MV-4-11 (cell line): Measurements from ENCODE around the gene TNFAIP2.

Source experiments
- DNase-seq: peaks from one replicate; lab custom pipeline; 2025; lab: John Stamatoyannopoulos, UW

TNFAIP2 gene

DNA sequence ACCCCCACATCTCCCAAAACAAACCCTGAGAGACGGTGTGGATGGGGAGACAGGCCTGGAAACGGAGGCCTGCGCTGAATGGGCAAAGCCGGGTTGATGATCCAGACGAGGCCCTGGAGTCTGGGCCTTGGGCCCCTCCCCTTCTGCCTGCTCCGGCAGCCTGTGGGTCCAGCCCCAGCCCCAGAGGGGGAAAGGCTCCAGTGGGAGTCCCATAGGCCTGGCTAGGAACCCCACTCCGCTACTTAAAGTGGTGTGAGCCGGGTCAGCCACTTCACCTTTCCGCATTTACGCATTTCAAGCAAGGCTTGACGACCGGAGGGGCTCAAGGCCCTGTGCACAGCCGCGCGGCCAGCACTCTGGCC lies 695 bp upstream of the TNFAIP2 start:
- no peak for DNase-seq

- DNase-seq = peak; percentile 26
These were observed 606 bp downstream of the TNFAIP2 start for GRCh38 chr14:103123634-103124500.

DNA sequence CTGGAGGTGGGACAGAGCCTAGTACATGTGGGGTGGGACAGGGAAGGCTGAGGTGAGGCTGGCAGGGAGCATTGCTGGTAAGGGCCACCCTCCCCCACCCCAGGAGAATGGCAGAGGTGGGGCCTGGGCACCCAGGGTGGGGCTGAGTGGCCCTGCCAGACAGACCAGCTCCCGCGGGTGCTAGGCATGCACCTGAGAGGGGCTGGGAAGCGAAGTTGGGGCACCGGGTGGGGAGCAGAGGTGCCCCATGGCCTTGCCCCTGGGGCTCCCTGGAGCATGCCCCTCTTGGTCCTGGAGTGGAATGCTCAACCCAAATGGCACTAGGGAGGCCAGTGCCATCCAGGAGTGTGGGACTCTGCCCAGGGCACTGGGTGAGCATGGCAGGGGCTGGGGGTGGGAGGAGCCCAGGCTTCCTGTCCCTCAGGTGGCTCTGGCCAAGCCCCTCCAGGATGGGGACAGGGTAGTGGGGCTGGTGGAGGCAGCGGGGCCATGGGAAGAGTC lies 1.3 kb downstream of the TNFAIP2 start:
- DNase-seq = no peak

DNA sequence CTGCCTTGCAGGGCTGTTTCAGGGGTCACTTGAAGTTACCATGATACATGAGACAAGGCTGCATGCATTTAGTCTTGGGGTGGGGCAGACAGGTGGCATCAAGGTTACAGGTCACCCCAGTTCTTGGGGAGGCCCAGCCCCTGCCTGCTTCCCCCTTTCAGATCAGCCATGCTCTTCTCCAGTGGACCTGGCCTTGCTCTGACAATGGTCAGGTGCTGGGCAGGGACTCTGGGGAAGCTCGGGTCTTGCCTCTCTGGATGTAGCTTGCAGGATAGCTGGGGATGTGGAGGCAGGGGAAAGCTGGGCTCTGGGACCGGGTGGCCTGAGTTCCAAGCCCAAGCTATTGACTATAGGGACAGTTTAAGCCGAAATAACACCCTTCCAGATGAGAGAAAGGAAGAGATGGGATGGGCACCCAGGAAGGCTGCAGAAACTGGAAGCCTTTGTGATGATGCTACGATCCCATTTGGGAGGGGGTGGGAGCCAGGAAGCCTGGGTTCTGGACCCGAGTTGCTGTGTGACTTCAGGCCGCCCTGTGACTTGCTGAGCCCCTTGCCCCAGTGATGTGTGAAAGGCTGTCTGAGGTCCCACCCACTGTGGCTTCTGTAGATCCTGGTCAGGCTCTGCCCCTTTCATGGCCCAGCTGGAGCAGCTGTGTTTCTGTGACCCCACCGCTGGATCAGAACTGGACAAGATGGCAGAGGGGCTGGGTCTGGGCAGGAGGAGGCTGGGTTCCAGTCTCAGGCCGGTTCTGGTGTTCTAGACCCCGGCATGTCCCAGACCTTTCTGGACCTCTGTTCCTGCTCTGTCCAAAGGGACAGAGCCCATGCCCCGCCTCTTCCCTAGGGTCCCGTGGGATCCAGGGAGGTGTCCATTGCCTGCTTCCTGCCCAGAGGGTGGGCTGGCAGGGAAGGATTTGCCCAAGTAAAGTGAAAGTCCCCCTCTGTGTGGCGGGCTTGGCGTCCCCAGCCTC lies 2.1 kb downstream of the TNFAIP2 start:
- no peak for DNase-seq

DNA sequence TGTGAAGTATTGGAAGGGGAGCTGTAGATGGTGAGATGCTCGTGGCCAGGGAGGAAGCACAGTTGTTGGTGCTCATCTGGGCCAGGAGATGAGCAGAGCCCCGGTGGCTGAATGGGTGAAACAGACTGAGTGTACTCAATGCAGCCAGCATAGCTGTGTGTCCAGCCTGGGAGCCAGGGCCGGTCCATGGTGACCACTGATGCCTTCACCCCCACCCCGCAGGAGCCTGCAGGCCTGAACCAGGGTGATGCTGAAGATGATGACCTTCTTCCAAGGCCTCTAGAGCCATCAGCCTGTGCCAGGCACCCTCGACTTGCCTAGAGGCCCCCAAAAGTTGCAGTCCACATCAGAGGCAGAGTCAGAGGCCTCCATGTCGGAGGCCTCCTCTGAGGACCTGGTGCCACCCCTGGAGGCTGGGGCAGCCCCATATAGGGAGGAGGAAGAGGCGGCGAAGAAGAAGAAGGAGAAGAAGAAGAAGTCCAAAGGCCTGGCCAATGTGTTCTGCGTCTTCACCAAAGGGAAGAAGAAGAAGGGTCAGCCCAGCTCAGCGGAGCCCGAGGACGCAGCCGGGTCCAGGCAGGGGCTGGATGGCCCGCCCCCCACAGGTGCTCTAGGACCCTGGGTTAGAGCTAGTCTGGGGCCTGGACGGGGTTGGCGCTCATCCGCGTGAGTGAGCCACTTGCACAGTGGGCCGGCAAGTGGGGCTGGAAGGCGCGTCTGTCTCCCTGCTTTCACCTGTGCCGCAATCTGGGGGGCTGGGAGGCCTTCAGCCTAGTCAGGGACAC lies 3.0 kb downstream of the TNFAIP2 start:
- DNase-seq = no peak

- DNase-seq = no peak
These were observed 3.6 kb downstream of the TNFAIP2 start for GRCh38 chr14:103126873-103127304.

GRCh38 chr14:103127356-103127755 lies 4.1 kb downstream of the TNFAIP2 start:
- no peak for DNase-seq

DNA sequence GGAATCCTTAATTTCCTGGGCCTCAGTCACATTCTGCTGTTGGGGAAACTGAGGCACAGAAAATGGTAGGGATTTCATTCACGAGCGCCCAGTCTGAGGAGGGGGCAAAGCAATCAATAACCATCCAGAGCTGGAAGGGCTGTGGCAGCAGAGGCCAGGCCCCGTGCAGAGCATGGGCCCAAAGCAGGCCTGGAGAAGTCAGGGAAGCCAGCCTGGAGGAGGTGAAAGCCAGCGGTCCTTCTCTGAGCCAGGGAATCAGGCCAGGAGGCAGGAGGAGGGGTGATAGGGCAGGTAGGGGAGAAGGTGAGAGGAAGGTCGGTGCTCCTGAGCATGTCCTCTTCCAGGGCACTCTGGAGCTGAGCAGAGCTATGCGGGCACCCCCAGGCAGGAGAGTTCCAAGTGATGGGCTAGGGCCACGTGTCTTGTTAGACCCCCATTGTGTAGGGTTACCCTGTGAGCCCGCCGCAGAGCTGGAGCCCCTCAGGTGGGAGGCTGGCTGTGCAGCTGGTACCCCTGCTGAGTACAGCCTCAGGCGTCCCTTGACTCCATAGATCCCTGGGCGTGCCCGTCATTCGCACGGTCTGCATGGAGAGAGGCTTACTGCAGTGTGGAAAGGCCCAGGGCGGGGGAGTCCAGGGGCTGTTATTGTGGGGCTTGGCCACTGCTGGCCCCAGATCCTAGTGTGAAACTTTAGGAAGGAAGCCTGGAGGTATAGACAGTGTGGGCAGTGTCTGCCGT lies 4.8 kb downstream of the TNFAIP2 start:
- no peak for DNase-seq

GRCh38 chr14:103128631-103129300 lies 5.5 kb downstream of the TNFAIP2 start:
- no peak for DNase-seq

DNA sequence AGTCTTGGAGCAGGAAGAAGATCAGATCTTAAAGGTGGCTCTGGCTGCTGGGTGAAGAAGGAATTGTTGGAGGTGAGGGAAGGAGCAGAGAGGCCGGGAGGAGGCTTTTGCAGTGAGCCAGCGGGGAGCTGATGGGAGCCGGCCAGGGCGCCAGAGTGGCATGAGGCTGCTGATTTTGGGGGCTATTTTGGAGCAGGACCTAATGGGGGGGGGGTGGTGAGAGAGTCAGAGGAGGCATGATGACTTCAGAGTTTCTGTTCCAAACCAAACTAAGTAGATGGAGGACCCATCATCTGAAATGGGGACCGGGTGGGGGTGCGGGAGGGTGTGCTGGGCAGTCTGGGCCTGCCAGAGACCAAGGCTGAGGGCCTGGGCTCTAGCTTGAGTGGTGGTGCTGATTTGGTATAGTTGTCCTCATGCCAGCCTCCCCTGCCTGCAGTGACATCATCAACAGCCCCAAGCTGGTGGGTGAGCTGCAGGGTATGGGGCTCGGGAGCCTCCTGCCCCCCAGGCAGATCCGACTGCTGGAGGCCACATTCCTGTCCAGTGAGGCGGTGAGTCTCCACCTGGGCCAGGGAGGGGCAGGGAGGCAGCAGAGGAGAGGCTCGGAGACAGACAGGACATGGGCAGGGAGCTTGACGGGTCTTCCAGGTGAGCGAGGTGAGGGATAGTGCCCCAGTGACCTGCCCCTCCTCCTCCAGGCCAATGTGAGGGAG lies 6.2 kb downstream of the TNFAIP2 start:
- DNase-seq = no peak

DNA sequence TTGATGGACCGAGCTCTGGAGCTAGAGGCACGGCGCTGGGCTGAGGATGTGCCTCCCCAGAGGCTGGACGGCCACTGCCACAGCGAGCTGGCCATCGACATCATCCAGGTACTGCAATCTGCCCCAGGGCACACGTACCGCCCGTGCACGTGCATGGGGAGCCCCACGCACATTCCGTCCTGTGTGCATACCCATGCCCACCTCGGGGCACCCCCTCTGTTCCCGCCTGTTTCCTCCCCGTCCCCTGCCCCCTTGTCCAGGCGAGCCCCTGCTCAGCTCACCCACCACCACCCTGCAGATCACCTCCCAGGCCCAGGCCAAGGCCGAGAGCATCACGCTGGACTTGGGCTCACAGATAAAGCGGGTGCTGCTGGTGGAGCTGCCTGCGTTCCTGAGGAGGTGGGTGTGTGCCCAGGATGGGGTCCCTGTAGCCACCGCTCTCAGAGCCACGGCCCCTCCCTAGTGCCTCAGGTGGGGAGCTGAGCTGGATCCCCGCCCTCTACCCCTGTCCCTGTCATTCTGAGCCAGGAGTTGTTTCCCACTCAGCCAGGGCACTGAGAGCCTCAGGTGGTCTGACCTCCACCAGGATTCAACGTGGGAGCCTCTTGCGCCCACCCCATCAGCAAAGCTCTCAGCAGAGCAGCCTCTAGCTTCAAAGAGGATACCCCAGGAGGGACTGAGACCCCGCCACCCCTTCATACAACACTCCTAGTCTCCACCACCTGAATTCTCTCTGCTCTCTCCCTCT lies 6.9 kb downstream of the TNFAIP2 start:
- no peak for DNase-seq

DNA sequence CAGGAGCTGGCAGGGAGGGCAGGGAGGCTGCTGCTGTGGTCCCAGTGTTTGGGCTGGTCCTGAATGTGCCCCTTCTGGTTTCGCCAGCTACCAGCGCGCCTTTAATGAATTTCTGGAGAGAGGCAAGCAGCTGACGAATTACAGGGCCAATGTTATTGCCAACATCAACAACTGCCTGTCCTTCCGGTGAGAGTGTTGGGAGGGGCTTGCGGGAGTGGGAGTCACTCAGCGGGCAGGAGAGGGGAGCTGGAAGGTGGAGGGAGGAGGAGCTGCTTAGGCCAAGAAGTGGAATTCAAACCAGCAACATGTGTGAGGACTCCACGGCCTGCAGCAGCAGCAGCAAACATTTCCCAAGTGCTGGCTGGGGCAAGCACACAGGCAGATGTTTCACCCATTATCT lies 7.7 kb downstream of the TNFAIP2 start:
- no peak for DNase-seq

DNA sequence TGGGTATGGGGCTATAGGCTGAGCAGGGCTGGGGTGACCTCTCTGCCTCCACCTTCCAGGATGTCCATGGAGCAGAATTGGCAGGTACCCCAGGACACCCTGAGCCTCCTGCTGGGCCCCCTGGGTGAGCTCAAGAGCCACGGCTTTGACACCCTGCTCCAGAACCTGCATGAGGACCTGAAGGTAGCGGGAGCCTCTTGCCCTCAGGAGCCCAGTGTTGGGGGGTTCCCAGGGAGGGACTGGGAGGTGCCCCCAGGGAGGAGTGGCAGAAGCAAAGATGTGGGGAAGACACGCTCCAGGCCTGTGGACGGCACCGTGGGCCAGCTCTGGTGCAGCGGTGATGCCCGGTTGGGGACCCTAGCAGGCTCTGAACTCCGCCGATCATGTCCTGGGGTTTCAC lies 8.3 kb downstream of the TNFAIP2 start:
- no peak for DNase-seq

- no peak for DNase-seq
These were observed 9.3 kb downstream of the TNFAIP2 start for GRCh38 chr14:103132381-103133209.

DNA sequence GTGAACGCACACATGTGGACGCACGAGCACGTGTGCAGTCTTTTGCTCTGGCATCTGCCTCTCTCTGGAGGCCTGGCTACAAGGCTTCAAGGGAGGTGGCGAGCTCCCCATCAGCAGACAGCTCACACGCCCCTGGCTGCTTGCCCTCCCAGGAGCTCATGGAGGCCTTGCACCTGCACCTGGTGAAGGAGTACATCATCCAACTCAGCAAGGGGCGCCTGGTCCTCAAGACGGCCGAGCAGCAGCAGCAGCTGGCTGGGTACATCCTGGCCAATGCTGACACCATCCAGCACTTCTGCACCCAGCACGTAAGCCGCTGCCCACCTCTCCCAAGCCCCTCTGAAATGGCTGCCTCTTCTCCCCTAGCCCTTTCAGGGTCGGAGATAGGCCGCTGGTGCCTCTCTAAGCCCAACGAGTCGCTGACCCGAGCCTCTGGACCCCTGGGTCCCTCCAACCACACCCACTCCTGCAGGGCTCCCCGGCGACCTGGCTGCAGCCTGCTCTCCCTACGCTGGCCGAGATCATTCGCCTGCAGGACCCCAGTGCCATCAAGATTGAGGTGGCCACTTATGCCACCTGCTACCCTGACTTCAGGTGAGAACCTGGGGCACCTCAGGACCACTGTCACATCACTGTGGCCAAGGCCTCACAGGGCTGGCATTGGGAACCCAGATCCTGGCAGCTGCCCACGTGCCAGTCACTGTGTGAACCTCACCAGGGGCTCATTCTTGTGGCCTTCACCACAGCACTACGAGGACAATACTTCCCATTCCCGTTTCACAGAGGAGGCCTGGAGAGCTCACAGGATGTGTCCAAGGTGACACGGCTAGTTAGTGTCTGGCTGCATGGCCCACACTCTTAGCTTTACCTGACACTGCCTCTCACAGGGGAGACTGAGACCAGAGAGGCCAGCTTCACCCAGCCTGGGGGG lies 10.2 kb downstream of the TNFAIP2 start:
- no peak for DNase-seq

DNA sequence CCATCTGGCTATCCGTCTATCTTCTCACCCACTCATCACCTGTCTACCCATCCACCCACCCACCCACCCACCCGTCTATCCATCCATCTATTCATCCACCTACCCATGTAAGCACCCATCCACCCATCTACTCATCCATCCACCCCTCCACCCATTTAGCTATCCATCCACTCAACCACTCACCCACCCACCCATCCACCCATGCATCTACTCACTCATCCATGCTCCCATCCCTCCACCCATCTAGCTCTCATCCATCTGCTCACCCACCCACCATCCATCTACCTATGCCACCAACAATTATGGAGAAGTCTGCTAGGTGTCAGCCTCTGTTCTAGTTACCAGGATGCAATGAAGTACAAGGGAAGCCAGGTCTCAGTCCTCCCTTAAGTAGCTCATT lies 11.1 kb downstream of the TNFAIP2 start:
- DNase-seq = no peak

- DNase-seq = no peak
These were observed 11.7 kb downstream of the TNFAIP2 start for GRCh38 chr14:103134919-103135318.
